Anterior cingulate cortex (tissue), 58 donors: ENCODE measurements around the gene CCSER1.
"Not testable (repeated sequence)": the region's sequence is repeated elsewhere in the genome, so short reads cannot be mapped to it uniquely, and the experiment has no call there.

ENCODE experiments used
- DNase-seq, 58 donors: peaks; one replicate each; lab custom pipeline; 2025; lab: John Stamatoyannopoulos, UW

CCSER1 gene

GRCh38 chr4:90889171-90889570, 762.0 kb downstream of the CCSER1 start:
- no peak for DNase-seq

- not testable (repeated sequence) for DNase-seq
Observed at GRCh38 chr4:90903413-90903812, 776.2 kb downstream of the CCSER1 start.

- no peak for DNase-seq
Observed at GRCh38 chr4:90904021-90904420, 776.8 kb downstream of the CCSER1 start.

- DNase-seq, result no peak
Observed at GRCh38 chr4:90906239-90906638, 779.0 kb downstream of the CCSER1 start.

GRCh38 chr4:90911724-90912434, 784.7 kb downstream of the CCSER1 start:
- not testable (repeated sequence) for DNase-seq

GRCh38 chr4:90922174-90922573, 795.0 kb downstream of the CCSER1 start:
- no peak for DNase-seq

- no peak for DNase-seq
Observed at GRCh38 chr4:90926957-90927356, 799.8 kb downstream of the CCSER1 start.

- no peak for DNase-seq
Observed at GRCh38 chr4:90943311-90943710, 816.1 kb downstream of the CCSER1 start.

- no peak for DNase-seq
Observed at GRCh38 chr4:90946945-90947344, 819.8 kb downstream of the CCSER1 start.

GRCh38 chr4:90950385-90950841, 823.2 kb downstream of the CCSER1 start:
- DNase-seq, result no peak

- no peak for DNase-seq
Observed at GRCh38 chr4:90951037-90951436, 823.8 kb downstream of the CCSER1 start.

- no peak for DNase-seq
Observed at GRCh38 chr4:90958256-90958895, 831.2 kb downstream of the CCSER1 start.

GRCh38 chr4:90960433-90960832, 833.2 kb downstream of the CCSER1 start:
- no peak for DNase-seq

- no peak for DNase-seq
Observed at GRCh38 chr4:90960840-90961239, 833.6 kb downstream of the CCSER1 start.

GRCh38 chr4:90970021-90970420, 842.8 kb downstream of the CCSER1 start:
- no peak for DNase-seq

GRCh38 chr4:90977726-90978125, 850.5 kb downstream of the CCSER1 start:
- no peak for DNase-seq

GRCh38 chr4:90979556-90979955, 852.4 kb downstream of the CCSER1 start:
- no peak for DNase-seq

- DNase-seq, result no peak
Observed at GRCh38 chr4:90982813-90983212, 855.6 kb downstream of the CCSER1 start.

GRCh38 chr4:90990284-90990683, 863.1 kb downstream of the CCSER1 start:
- no peak for DNase-seq

GRCh38 chr4:90992213-90992612, 865.0 kb downstream of the CCSER1 start:
- DNase-seq, result no peak

- no peak for DNase-seq
Observed at GRCh38 chr4:90994851-90995574, 867.8 kb downstream of the CCSER1 start.

- DNase-seq, result no peak
Observed at GRCh38 chr4:90995996-90996395, 868.8 kb downstream of the CCSER1 start.
